Measurements from ENCODE around the gene GPR143.

DNA sequence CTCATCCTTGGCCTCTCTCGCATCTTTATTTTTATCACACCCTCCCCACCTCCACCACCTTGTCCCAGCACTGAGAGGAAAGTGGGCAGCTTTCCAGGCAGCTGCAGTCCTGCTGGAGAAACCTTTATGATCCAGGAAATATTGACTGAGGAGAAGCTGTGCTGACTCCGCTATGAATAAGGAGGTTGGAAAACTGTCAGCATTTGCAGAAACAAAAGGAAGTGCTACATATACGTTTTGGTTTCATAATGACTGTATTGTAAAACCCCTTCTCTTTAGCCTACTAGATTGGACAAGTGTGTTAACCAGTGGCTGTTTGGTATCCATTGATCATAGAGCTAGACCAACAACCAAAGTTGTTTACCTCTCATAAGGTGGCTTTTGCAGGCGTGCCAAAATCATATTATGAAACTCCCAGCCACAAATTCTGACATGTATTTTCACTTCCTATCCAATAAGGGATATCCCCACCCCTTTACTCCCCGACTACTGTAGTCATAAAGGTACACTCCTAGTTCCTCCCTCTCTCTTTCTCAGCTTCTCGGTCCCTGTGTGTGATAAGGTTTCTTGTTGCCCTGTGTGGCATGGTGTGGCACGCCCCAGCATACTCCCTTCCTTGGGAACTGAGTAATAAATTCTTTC lies 88.4 kb downstream of the GPR143 start:
- TF ChIP-seq MEIS1 (CRISPR knock-in tag; IDR thresholded peaks at IDR 0.05; ENCODE audit: borderline replicate concordance) = no peak
- TF ChIP-seq, protein P1, sequence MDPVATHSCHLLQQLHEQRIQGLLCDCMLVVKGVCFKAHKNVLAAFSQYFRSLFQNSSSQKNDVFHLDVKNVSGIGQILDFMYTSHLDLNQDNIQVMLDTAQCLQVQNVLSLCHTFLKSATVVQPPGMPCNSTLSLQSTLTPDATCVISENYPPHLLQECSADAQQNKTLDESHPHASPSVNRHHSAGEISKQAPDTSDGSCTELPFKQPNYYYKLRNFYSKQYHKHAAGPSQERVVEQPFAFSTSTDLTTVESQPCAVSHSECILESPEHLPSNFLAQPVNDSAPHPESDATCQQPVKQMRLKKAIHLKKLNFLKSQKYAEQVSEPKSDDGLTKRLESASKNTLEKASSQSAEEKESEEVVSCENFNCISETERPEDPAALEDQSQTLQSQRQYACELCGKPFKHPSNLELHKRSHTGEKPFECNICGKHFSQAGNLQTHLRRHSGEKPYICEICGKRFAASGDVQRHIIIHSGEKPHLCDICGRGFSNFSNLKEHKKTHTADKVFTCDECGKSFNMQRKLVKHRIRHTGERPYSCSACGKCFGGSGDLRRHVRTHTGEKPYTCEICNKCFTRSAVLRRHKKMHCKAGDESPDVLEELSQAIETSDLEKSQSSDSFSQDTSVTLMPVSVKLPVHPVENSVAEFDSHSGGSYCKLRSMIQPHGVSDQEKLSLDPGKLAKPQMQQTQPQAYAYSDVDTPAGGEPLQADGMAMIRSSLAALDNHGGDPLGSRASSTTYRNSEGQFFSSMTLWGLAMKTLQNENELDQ (tag by site-specific recombination; IDR thresholded peaks at IDR 0.05; ENCODE audit: low read depth) = no peak

Data from HEK293 (cell line).